Esophagus squamous epithelium (tissue), 4 donors: Measurements from ENCODE around the gene MSH2.

Source experiments
- POLR2A ChIP-seq, 4 donors: fragments of 450-650 bp; IDR thresholded peaks; one replicate each; pipeline ENCODE4 v1.6.1; 2017; ENCODE audit warnings: antibody characterized with exemption in 4 of 4, mild to moderate bottlenecking in 4 of 4, moderate library complexity in 3 of 4
- TF ChIP-seq, protein P1 (sequence below), 6 experiments: fragments of 450-650 bp in 4 of 6; fragments of 200-600 bp in 2 of 6; sonication (generic) in 2 of 6; IDR thresholded peaks; one replicate each; pipeline ENCODE4 v1.5.1; 2016 to 2019; ENCODE audit warnings: antibody characterized with exemption in 6 of 6, mild to moderate bottlenecking in 4 of 6, moderate library complexity in 4 of 6

DNA sequence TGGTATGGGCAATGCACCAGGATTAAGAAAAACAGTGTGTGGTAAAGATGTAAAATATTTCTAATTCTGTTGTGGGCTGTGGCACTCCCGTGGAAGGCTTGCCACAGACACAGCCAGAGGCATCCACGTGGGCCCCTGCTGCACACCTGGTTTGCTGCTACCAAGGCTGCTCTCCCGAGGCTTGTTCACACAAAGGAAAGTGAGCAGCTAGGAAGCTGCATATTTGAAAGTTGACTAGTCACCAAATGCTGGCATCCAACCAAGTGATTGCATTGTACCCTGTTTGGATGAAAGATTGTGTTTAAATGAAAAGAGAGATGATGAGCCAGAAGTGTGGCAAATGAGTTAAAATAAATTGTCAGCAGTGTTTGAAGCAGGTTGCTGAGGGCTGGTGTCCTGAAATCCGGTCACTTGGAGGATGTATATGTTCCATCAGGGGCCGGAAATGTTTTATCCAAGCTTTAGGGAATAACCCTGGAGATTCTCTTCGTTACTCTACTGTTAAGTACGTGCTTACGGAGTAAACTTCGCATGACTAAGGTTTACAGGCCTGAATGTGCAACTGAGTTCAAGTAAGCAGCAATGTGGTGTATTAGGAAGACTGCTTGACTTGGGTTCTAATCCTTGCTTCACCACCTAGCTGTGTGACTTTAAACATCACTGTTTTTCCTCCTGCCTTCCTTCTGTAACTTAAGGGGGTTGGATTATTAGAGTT is 86.1 kb downstream of the MSH2 start:
- TF ChIP-seq, protein P1, sequence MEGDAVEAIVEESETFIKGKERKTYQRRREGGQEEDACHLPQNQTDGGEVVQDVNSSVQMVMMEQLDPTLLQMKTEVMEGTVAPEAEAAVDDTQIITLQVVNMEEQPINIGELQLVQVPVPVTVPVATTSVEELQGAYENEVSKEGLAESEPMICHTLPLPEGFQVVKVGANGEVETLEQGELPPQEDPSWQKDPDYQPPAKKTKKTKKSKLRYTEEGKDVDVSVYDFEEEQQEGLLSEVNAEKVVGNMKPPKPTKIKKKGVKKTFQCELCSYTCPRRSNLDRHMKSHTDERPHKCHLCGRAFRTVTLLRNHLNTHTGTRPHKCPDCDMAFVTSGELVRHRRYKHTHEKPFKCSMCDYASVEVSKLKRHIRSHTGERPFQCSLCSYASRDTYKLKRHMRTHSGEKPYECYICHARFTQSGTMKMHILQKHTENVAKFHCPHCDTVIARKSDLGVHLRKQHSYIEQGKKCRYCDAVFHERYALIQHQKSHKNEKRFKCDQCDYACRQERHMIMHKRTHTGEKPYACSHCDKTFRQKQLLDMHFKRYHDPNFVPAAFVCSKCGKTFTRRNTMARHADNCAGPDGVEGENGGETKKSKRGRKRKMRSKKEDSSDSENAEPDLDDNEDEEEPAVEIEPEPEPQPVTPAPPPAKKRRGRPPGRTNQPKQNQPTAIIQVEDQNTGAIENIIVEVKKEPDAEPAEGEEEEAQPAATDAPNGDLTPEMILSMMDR (IDR thresholded peaks at IDR 0.05): no peak
- no peak for TF ChIP-seq POLR2A (IDR thresholded peaks at IDR 0.05)
